Fibroblast of lung (primary cell): ENCODE results near the gene PHF2.

ENCODE experiments used
- EZH2 ChIP-seq: IDR thresholded peaks from 2 replicates; pipeline ENCODE4 v1.5.1; 2012; ENCODE audit warnings: low read length, control low read depth, mild to moderate bottlenecking; ENCODE audit errors: missing control alignments
- TF ChIP-seq, protein P1 (sequence below), 2 donors: IDR thresholded peaks in 1 of 2; conservative IDR thresholded peaks in 1 of 2; 1 replicate in 1 of 2; 2 replicates in 1 of 2; pipeline ENCODE4 v1.5.1; 2011 to 2012; ENCODE audit warnings: low read length in 2 of 2, control low read depth in 1 of 2, inconsistent platforms in 1 of 2, low read depth in 1 of 2, mild to moderate bottlenecking in 1 of 2

DNA sequence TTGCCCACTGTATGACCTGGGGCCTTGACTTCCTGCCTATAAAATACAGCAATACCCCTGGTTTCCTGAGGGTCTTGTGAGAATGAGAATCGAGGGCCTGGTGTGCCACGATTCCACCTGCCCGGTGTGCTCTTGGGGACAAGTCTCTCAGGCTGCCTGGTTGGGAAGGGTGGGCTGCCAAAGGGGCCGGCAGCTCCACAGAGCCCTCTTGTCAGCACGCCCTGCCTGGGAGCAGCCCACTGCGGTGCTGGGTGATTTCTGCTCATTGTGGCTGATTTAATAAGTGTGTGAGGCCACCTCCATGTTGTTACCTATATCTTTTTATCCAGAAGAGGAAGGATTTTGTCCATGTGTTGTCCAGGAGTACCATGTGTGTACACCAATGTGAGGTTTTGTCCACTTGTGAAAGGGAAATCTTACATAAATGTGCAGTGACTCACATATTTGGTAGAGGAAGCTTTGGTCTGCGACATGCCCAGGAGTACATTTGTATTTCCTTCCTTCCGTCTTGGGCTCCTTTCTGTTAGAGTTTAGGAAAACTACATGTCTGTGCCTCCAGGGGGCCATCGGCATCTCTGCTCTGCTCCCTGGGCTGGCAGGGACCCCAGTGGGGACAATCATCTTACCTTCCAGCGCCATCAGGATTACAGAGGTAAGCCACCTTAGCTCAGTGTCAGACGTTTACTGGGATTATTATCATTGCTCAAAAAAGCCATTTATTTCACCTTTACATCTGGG lies 108.6 kb downstream of the PHF2 start:
- TF ChIP-seq, protein P1, sequence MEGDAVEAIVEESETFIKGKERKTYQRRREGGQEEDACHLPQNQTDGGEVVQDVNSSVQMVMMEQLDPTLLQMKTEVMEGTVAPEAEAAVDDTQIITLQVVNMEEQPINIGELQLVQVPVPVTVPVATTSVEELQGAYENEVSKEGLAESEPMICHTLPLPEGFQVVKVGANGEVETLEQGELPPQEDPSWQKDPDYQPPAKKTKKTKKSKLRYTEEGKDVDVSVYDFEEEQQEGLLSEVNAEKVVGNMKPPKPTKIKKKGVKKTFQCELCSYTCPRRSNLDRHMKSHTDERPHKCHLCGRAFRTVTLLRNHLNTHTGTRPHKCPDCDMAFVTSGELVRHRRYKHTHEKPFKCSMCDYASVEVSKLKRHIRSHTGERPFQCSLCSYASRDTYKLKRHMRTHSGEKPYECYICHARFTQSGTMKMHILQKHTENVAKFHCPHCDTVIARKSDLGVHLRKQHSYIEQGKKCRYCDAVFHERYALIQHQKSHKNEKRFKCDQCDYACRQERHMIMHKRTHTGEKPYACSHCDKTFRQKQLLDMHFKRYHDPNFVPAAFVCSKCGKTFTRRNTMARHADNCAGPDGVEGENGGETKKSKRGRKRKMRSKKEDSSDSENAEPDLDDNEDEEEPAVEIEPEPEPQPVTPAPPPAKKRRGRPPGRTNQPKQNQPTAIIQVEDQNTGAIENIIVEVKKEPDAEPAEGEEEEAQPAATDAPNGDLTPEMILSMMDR (conservative IDR thresholded peaks at IDR 0.05 in 1 of 2, IDR thresholded peaks at IDR 0.05 in 1 of 2; ENCODE audit: low read depth in 1 of 2, low read length in 2 of 2), result no peak
- no peak for TF ChIP-seq EZH2
